ENCODE data around the gene PIAS1.
A peak's percentile ranks its signal among the peaks of the same experiment; 100 is the strongest.

PIAS1 gene

GRCh38 chr15:68053701-68054627 lies at the start of gene PIAS1:
TSS of gene PIAS1 (plus strand) at chr15:68054315. CDS start at chr15:68054327, 12 bp downstream.
- H3K36me3 ChIP-seq (ENCODE audit: control insufficient read depth in 2 of 2, insufficient read depth in 1 of 2, low read length in 2 of 2): no peaks in the 10 kb centered on the region; a peak in 1 of 3 replicates
- peaks cover 36% of the 10 kb centered on the region for H3K4me1 ChIP-seq (ENCODE audit: control insufficient read depth, insufficient read depth, low read length)
- 0 out of 2 replicates have a peak, but pooled peaks have one; percentile 20 for TF ChIP-seq GLIS2 (tag by site-specific recombination; IDR thresholded peaks at IDR 0.05)
- TF ChIP-seq SALL2 (tag by site-specific recombination; IDR thresholded peaks at IDR 0.05; ENCODE audit: borderline replicate concordance): no peak
- peak; percentile 77; the same call in 1 of the 2 replicates for TF ChIP-seq ZNF660 (tag by site-specific recombination; IDR thresholded peaks at IDR 0.05)
- peak; percentile 95 for TF ChIP-seq ZFHX2 (tag by site-specific recombination; conservative IDR thresholded peaks at IDR 0.05)
- peak; percentile 16; the same call in 1 of the 2 replicates for TF ChIP-seq OVOL3 (tag by site-specific recombination; IDR thresholded peaks at IDR 0.05)
- TF ChIP-seq YY1 (tag by site-specific recombination; IDR thresholded peaks at IDR 0.05): peak; percentile 50; the same call in 1 of the 2 replicates
- TF ChIP-seq SP2 (tag by site-specific recombination; IDR thresholded peaks at IDR 0.05): peak; percentile 88
- peak; percentile 49 for TF ChIP-seq ZNF580 (tag by site-specific recombination; IDR thresholded peaks at IDR 0.05)
- TF ChIP-seq, protein P1, sequence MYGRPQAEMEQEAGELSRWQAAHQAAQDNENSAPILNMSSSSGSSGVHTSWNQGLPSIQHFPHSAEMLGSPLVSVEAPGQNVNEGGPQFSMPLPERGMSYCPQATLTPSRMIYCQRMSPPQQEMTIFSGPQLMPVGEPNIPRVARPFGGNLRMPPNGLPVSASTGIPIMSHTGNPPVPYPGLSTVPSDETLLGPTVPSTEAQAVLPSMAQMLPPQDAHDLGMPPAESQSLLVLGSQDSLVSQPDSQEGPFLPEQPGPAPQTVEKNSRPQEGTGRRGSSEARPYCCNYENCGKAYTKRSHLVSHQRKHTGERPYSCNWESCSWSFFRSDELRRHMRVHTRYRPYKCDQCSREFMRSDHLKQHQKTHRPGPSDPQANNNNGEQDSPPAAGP (tag by site-specific recombination; IDR thresholded peaks at IDR 0.05): peak; percentile 58
- no peak for TF ChIP-seq ZNF19 (tag by site-specific recombination; IDR thresholded peaks at IDR 0.05; ENCODE audit: low read depth)
- TF ChIP-seq ZBTB7A (tag by site-specific recombination; IDR thresholded peaks at IDR 0.05; ENCODE audit: low read depth): no peak
- TF ChIP-seq, protein P2, sequence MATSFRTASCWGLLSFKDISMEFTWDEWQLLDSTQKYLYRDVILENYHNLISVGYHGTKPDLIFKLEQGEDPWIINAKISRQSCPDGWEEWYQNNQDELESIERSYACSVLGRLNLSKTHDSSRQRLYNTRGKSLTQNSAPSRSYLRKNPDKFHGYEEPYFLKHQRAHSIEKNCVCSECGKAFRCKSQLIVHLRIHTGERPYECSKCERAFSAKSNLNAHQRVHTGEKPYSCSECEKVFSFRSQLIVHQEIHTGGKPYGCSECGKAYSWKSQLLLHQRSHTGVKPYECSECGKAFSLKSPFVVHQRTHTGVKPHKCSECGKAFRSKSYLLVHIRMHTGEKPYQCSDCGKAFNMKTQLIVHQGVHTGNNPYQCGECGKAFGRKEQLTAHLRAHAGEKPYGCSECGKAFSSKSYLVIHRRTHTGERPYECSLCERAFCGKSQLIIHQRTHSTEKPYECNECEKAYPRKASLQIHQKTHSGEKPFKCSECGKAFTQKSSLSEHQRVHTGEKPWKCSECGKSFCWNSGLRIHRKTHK (tag by site-specific recombination; IDR thresholded peaks at IDR 0.05): no peak
- TF ChIP-seq WT1 (tag by site-specific recombination; IDR thresholded peaks at IDR 0.05): peak; percentile 57; the same call in 1 of the 2 replicates
- TF ChIP-seq ZNF16 (tag by site-specific recombination; IDR thresholded peaks at IDR 0.05; ENCODE audit: low read depth): no peak
- no peak for TF ChIP-seq ZNF514 (tag by site-specific recombination; IDR thresholded peaks at IDR 0.05)
- no peak for TF ChIP-seq ZNF239 (tag by site-specific recombination; IDR thresholded peaks at IDR 0.05)
- TF ChIP-seq SP7 (tag by site-specific recombination; IDR thresholded peaks at IDR 0.05): peak; percentile 83
- TF ChIP-seq ZNF354C (tag by site-specific recombination; IDR thresholded peaks at IDR 0.05; ENCODE audit: borderline replicate concordance, low read depth): no peak
- no peak for TF ChIP-seq ZNF624 (tag by site-specific recombination; IDR thresholded peaks at IDR 0.05)
- TF ChIP-seq, protein P3, sequence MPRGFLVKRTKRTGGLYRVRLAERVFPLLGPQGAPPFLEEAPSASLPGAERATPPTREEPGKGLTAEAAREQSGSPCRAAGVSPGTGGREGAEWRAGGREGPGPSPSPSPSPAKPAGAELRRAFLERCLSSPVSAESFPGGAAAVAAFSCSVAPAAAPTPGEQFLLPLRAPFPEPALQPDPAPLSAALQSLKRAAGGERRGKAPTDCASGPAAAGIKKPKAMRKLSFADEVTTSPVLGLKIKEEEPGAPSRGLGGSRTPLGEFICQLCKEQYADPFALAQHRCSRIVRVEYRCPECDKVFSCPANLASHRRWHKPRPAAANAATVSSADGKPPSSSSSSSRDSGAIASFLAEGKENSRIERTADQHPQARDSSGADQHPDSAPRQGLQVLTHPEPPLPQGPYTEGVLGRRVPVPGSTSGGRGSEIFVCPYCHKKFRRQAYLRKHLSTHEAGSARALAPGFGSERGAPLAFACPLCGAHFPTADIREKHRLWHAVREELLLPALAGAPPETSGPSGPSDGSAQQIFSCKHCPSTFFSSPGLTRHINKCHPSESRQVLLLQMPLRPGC (tag by site-specific recombination; IDR thresholded peaks at IDR 0.05): peak; percentile 80; the same call in 1 of the 2 replicates
- 0 out of 2 replicates have a peak, but pooled peaks have one; percentile 58 for TF ChIP-seq ZNF202 (tag by site-specific recombination; IDR thresholded peaks at IDR 0.05; ENCODE audit: borderline replicate concordance)
- TF ChIP-seq ZSCAN30 (tag by site-specific recombination; IDR thresholded peaks at IDR 0.05): peak; percentile 80
- no peak for TF ChIP-seq ZNF350 (tag by site-specific recombination; IDR thresholded peaks at IDR 0.05)
- TF ChIP-seq ZNF76 (tag by site-specific recombination; IDR thresholded peaks at IDR 0.05; ENCODE audit: borderline replicate concordance, low read depth): peak; percentile 45; the same call in 1 of the 2 replicates
- peak; percentile 30 for TF ChIP-seq ZNF2 (tag by site-specific recombination; IDR thresholded peaks at IDR 0.05)
- TF ChIP-seq ZNF600 (tag by site-specific recombination; IDR thresholded peaks at IDR 0.05): peak; percentile 64; the same call in 1 of the 2 replicates
- TF ChIP-seq ZNF621 (tag by site-specific recombination; IDR thresholded peaks at IDR 0.05): no peak
- TF ChIP-seq CTCF (tag by site-specific recombination; IDR thresholded peaks at IDR 0.05): peak; percentile 85
- TF ChIP-seq ZNF707 (tag by site-specific recombination; IDR thresholded peaks at IDR 0.05): no peak

More at GRCh38 chr15:68053701-68054627, at the start of gene PIAS1:
- ChIA-PET POLR2A (interaction anchor here (0.5 to 2.5 kb wide), 26 partner anchors 8 to 409 kb away, joined by 3 to 11 read pairs (median 4); partner anchors contain the start of gene FEM1B), CTCF (interaction anchor here (0.6 to 1.8 kb wide), 9 partner anchors 9 to 191 kb away, joined by 3 to 6 read pairs (median 4); no protein-coding TSS in a partner anchor)
- Histone ChIP-seq H3K9me3 (ENCODE audit: control insufficient read depth, insufficient read depth, low read depth, low read length) (no peaks in the 10 kb centered on the region), H3K27ac (ENCODE audit: extremely low read depth, low read depth, low read length) (peak within 1 kb of the TSS; percentile 94), H3K4me3 (ENCODE audit: low read depth, low read length) (peak within 1 kb of the TSS; percentile 94)

All from HEK293 (cell line).